ENCODE data around the gene ANK3.

GRCh38 chr10:60023155-60023877, 366.4 kb downstream of the ANK3 start:
- TF ChIP-seq MYC (IDR thresholded peaks at IDR 0.05; ENCODE audit: low read depth, low read length) (no peak), CTCF (IDR thresholded peaks at IDR 0.05; ENCODE audit: low read depth, low read length) (no peak)
